Suprapubic skin (tissue), 4 donors: ENCODE measurements around the gene TMCO4.

Source experiments
- CTCF ChIP-seq, 2 donors: fragments of 200-600 bp in 1 of 2; fragments of 450-650 bp in 1 of 2; sonication (generic) in 1 of 2; IDR thresholded peaks; one replicate each; pipeline ENCODE4 v1.5.1; 2016 to 2019; ENCODE audit warnings: antibody characterized with exemption in 2 of 2, mild to moderate bottlenecking in 1 of 2, moderate library complexity in 1 of 2
- EP300 ChIP-seq: sonication (generic); formaldehyde crosslinking; IDR thresholded peaks from one replicate; pipeline ENCODE4 v1.6.1; 2017; ENCODE audit warnings: antibody characterized with exemption
- POLR2A ChIP-seq, 2 donors: fragments of 450-650 bp; IDR thresholded peaks; one replicate each; pipeline ENCODE4 v1.6.1; 2017; ENCODE audit warnings: antibody characterized with exemption in 2 of 2, mild to moderate bottlenecking in 2 of 2, moderate library complexity in 2 of 2
- POLR2AphosphoS5 ChIP-seq, 3 donors: sonication (generic); formaldehyde crosslinking; IDR thresholded peaks; one replicate each; pipeline ENCODE4 v1.6.1; 2017; ENCODE audit warnings: antibody characterized with exemption in 3 of 3

- TF ChIP-seq CTCF (IDR thresholded peaks at IDR 0.05), result no peak
- no peak for TF ChIP-seq POLR2A (IDR thresholded peaks at IDR 0.05)
- no peak for TF ChIP-seq EP300
- no peak for TF ChIP-seq POLR2AphosphoS5 (IDR thresholded peaks at IDR 0.05)
Measured at GRCh38 chr1:19683351-19683750, 116.4 kb downstream of the TMCO4 start.
